Stimulated activated CD8-positive, alpha-beta memory T cell treated with anti-CD3 and anti-CD28 coated beads, Interleukin-7, amount 100 ng/mL, for 24 hours (primary cell): ENCODE data around the gene SECTM1.
"Not testable (repeated sequence)": the region's sequence is repeated elsewhere in the genome, so short reads cannot be mapped to it uniquely, and the experiment has no call there.

Source experiments
- DNase-seq: peaks from one replicate; pipeline ENCODE4 v3.0.0-alpha.2; 2020; ENCODE audit warnings: low read depth

SECTM1 gene

GRCh38 chr17:82333279-82334171 lies at the start of gene SECTM1:
Gene SECTM1, minus strand, starts transcription at chr17:82333766. Its CDS starts 6,526 bp downstream, at chr17:82327240.
- DNase-seq = no peak

DNA sequence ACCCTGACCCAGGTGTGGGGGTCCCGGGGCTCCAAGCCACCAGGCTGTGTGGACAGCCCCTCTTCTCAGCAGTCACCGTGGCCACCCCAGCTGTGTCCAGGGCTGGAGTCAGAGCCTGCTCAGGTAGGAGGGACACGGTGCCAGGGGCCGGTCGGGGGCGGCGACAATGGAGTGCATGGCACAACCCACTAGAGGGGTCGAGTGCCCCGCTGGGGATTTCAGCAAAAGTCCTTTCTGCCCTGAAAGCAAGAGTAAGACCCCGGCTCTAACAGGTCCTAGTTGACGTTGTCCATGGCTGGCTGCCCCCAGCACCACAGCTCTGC lies 49.3 kb upstream of the SECTM1 start:
- DNase-seq = no peak

DNA sequence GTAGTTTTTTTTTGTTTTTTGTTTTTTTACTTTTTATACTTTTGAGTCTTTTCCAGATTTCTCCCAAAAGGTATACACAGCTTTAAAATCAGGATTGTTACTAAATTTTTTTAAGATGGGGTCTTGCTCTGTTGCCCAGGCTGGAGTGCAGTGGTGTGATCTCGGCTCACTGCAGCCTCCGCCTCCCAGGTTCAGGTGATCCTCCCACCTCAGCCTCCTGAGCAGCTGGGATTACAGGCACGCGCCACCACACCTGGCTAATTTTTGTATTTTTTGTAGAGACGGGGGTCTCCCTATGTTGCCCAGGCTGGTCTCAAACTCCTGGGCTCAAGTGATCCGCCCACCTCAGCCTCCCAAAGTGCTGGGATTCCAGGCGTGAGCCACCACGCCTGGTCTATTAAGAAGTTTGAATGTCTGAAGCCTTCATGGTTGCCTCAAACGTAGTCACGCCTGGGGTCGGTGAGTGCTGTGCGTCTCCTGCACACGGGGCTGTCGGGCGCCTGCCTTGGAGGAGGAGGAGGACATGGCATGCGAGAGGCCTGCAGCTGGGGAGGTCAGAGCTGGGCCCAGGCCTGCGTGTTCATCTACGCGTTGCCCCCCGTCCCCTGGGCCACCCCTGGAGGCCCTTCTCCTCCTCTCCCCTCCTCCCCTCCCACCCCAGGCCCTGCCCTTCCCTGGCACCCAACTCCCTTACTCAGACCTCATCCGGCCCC lies 48.8 kb upstream of the SECTM1 start:
- DNase-seq = not testable (repeated sequence)

DNA sequence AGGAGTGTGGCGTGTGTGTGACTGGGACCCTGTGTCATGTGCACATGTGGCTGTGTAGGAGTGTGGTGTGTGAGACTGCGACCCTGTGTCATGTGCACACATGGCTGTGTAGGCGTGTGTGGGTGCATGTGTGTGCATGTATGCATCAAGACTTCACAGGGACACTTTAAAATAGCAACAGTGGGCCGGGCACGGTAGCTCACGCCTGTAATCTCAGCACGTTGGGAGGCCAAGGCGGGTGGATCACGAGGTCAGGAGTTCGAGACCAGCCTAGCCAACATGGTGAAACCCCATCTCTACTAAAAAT lies 48.1 kb upstream of the SECTM1 start:
- not testable (repeated sequence) for DNase-seq

GRCh38 chr17:82380860-82381702 lies 47.5 kb upstream of the SECTM1 start:
- no peak for DNase-seq

DNA sequence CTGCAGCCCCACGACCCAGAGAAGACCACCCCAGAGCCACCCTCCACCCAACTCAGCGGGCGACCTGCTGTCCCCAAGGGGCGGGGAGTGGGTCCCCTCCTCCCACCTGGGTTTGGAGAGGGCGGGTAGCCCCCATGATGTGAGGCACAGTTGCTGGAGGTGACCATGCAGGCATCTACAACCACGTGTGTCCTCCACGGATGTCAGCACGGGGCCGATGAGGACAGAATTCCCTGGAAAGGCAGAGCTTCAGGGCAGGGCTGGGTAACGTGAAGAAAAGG lies 45.1 kb upstream of the SECTM1 start:
- no peak for DNase-seq

GRCh38 chr17:82377924-82378740 lies 44.6 kb upstream of the SECTM1 start:
- no peak for DNase-seq

GRCh38 chr17:82377294-82377693 lies 43.7 kb upstream of the SECTM1 start:
- DNase-seq = not testable (repeated sequence)

DNA sequence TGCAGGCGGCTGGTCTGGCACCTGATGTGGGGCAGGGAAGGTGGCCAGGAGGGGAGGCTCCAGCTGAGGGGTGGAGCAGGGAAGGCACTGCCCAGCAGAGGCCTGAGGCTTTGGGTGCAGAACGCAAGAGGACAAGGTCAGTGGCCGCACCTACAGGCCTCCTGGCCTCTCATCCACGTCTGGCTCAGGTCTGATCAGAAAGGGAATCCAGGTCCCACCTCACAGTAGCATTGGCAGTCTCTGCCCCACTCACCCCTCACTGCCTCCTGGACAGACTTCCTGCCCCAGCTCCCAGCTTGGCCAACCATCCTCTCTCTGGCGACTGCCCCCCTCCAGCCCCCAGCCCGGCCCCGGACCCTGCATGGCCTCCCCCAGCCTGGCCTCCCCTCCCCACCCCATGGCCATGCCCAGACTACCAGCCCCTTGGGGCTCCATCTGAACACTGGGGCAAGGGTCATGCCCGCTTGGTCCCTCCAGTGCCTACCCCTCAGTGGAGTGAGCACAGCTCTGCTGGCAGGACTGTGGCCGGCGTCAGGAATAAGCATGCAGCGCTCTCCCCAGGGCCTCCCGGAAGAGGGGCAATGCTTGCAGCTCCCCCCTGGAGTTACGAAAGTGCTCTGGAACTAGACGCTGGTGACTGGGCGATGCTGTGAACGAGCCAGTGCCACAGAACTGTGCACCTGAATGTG lies 42.6 kb upstream of the SECTM1 start:
- no peak for DNase-seq

GRCh38 chr17:82375359-82376041 lies 41.9 kb upstream of the SECTM1 start:
- DNase-seq = no peak

DNA sequence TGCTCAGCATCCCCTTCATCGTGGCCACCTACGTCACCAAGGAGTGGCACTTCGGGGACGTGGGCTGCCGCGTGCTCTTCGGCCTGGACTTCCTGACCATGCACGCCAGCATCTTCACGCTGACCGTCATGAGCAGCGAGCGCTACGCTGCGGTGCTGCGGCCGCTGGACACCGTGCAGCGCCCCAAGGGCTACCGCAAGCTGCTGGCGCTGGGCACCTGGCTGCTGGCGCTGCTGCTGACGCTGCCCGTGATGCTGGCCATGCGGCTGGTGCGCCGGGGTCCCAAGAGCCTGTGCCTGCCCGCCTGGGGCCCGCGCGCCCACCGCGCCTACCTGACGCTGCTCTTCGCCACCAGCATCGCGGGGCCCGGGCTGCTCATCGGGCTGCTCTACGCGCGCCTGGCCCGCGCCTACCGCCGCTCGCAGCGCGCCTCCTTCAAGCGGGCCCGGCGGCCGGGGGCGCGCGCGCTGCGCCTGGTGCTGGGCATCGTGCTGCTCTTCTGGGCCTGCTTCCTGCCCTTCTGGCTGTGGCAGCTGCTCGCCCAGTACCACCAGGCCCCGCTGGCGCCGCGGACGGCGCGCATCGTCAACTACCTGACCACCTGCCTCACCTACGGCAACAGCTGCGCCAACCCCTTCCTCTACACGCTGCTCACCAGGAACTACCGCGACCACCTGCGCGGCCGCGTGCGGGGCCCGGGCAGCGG lies 41.2 kb upstream of the SECTM1 start:
- no peak for DNase-seq

DNA sequence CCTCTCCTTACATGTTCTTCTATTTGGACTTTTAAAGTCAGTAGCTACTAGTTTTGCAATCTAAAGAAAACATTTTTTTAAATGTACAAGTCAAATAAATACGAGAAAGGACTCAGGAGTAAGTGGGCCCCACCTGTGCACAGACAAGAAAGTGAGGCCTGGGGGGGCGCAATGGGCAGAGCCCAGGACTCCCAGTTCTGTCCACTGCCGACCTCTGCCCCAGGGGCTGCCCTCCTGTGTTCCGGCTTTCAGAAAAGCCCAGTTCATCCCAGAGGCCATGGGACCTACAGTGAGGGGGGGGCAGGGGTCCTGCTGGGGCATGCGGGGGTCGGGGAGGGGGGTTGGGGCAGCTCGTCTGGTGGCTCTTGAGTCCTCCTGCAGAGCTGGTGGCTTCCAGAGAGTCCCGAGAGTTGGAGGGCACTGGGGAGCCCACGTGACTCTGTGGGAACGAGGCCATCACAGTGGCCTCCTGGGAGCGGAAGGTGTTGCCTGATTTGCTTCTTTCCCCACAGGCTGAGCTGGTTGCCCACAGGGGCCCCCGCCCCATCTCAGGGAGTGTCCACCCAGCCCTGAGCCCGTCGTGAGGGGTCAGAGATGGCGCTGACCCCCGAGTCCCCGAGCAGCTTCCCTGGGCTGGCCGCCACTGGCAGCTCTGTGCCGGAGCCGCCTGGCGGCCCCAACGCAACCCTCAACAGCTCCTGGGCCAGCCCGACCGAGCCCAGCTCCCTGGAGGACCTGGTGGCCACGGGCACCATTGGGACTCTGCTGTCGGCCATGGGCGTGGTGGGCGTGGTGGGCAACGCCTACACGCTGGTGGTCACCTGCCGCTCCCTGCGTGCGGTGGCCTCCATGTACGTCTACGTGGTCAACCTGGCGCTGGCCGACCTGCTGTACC lies 40.4 kb upstream of the SECTM1 start:
- no peak for DNase-seq

- not testable (repeated sequence) for DNase-seq
Measured at GRCh38 chr17:82373072-82373452, 39.5 kb upstream of the SECTM1 start.

- no peak for DNase-seq
Measured at GRCh38 chr17:82372249-82373071, 38.9 kb upstream of the SECTM1 start.

- no peak for DNase-seq
Measured at GRCh38 chr17:82371333-82372248, 38.0 kb upstream of the SECTM1 start, which contains the start of gene UTS2R. Gene UTS2R, plus strand, starts transcription at chr17:82371765. Its CDS starts 2,560 bp downstream, at chr17:82374325.

DNA sequence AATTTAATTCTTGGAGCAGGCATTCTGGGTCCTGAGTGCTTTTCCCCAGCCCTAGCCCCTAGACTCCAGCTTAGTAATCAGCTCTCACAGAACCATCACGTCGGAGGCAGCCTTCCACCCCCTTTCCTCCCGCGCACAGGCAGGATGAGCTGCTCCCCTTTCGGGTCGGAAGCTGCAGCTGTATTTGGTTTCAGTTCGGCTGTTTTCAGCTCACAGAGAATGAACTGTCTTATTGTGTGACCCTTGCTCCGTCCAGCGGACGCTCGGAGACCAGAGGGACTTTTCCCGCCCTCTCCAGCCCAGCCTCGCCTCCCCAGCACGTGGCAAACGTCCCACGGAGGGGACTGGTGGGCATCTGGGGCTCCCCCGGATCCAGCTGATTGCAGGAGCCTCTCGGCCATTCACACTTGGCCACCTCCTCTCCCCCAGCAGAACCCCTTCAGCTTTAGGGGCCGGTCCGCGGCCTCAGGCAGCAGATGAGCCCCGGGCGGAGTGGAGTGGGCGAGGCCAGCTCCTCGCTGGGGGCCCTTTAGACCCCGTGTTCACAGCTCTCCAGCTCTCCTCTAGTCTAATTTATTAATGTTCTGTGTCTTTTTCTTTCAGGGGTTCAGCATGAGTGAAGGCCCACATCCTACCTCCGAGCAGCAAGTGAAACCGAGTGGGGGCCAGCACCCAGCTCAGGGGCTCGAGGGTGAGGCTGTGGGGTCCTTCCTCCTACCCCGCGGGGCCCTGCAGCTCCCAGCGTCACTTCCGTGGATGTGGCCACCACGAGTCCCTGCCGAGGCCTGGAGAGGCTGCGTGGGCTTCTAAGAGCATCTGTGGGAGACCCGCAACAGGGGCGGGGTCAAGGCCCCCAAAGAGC lies 37.1 kb upstream of the SECTM1 start:
- no peak for DNase-seq
